GM23338 (cell line): ENCODE data around the gene NAPSA. TPM values are rescaled to one million over a fixed set of nuclear protein-coding genes. Genes with fewer than 3 reads are reported as not detected.

Experiments
- ATAC-seq: fragments of 200-7000 bp; cut with Tn5 transposase; 3 replicates; pipeline ENCODE4 v1.9.1; 2020
- DNase-seq: peaks from one replicate; pipeline ENCODE4 v3.0.0-alpha.2; 2015; ENCODE audit warnings: low spot score
- H2AFZ ChIP-seq: fragments of 200-600 bp; sonication (generic); 2 replicates; pipeline ENCODE4 v1.8.0; 2016; ENCODE audit warnings: antibody characterized with exemption, mild to moderate bottlenecking, moderate library complexity
- H3F3A ChIP-seq: fragments of 200-600 bp; sonication (generic); replicated peaks from 2 replicates; pipeline ENCODE4 v1.8.0; 2017; ENCODE audit warnings: antibody characterized with exemption, mixed run types, low read depth
- H3K27ac ChIP-seq: fragments of 200-600 bp; sonication (generic); 2 replicates; pipeline ENCODE4 v1.6.1; 2016; ENCODE audit warnings: low read depth
- H3K27me3 ChIP-seq: fragments of 200-600 bp; sonication (generic); 2 replicates; pipeline ENCODE4 v1.8.0; 2016; ENCODE audit warnings: mild to moderate bottlenecking, mixed run types, moderate library complexity; ENCODE audit not compliant: insufficient read depth
- H3K36me3 ChIP-seq: fragments of 200-600 bp; sonication (generic); 2 replicates; pipeline ENCODE4 v1.8.0; 2016; ENCODE audit warnings: mild to moderate bottlenecking; ENCODE audit not compliant: insufficient read depth
- H3K4me1 ChIP-seq: fragments of 200-600 bp; sonication (generic); 2 replicates; pipeline ENCODE4 v1.8.0; 2016; ENCODE audit warnings: mild to moderate bottlenecking, moderate library complexity; ENCODE audit not compliant: insufficient read depth
- H3K4me2 ChIP-seq: fragments of 200-600 bp; sonication (generic); 2 replicates; pipeline ENCODE4 v1.7.1; 2017; ENCODE audit warnings: mixed run types
- H3K4me3 ChIP-seq: fragments of 200-600 bp; sonication (generic); 2 replicates; pipeline ENCODE4 v1.6.1; 2016; ENCODE audit warnings: mixed run types
- H3K79me2 ChIP-seq: fragments of 200-600 bp; sonication (generic); replicated peaks from 2 replicates; pipeline ENCODE4 v1.8.0; 2017; ENCODE audit warnings: mild to moderate bottlenecking; ENCODE audit not compliant: insufficient read depth
- H3K9me2 ChIP-seq: fragments of 200-600 bp; sonication (generic); 2 replicates; pipeline ENCODE4 v1.8.0; 2017; ENCODE audit not compliant: insufficient read depth
- H4K20me1 ChIP-seq: fragments of 200-600 bp; sonication (generic); replicated peaks from 2 replicates; pipeline ENCODE4 v1.8.0; 2017; ENCODE audit warnings: mild to moderate bottlenecking; ENCODE audit not compliant: insufficient read depth
- H3K27ac Mint-ChIP-seq: 2 replicates; pipeline ENCODE4 v1.8.0; 2020; ENCODE audit warnings: inconsistent platforms, mild to moderate bottlenecking, moderate library complexity, mixed read lengths
- H3K27me3 Mint-ChIP-seq: 3 replicates; pipeline ENCODE4 v1.8.0; 2022; ENCODE audit warnings: low read depth, mild to moderate bottlenecking, moderate library complexity, mixed read lengths, inconsistent platforms; ENCODE audit not compliant: insufficient read depth, poor library complexity
- H3K36me3 Mint-ChIP-seq: 3 replicates; pipeline ENCODE4 v1.8.0; 2021; ENCODE audit warnings: low read depth, mild to moderate bottlenecking, inconsistent platforms, moderate library complexity, mixed read lengths
- H3K4me1 Mint-ChIP-seq: 3 replicates; pipeline ENCODE4 v1.8.0; 2020; ENCODE audit warnings: mild to moderate bottlenecking, inconsistent platforms, mixed read lengths
- H3K4me3 Mint-ChIP-seq: 3 replicates; pipeline ENCODE4 v1.8.0; 2021; ENCODE audit warnings: moderate library complexity, mild to moderate bottlenecking, inconsistent platforms, mixed read lengths
- H3K9me3 Mint-ChIP-seq: 3 replicates; pipeline ENCODE4 v1.8.0; 2020; ENCODE audit warnings: moderate library complexity, mild to moderate bottlenecking, inconsistent platforms, mixed read lengths
- CTCF ChIP-seq, 2 experiments: fragments of 200-600 bp in 1 of 2; sonication (generic) in 1 of 2; conservative IDR thresholded peaks; 2 replicates each; pipeline versions ENCODE4 v1.5.1 to v1.6.1; 2016 to 2017; ENCODE audit warnings: antibody characterized with exemption in 2 of 2, low read depth in 2 of 2, mild to moderate bottlenecking in 2 of 2, moderate library complexity in 1 of 2
- EZH2 ChIP-seq: fragments of 200-600 bp; sonication (generic); IDR thresholded peaks from one replicate; pipeline ENCODE4 v1.8.0; 2017; ENCODE audit warnings: antibody characterized with exemption, mild to moderate bottlenecking, low read depth; ENCODE audit not compliant: unreplicated experiment
- EZH2phosphoT487 ChIP-seq: fragments of 200-600 bp; sonication (generic); IDR thresholded peaks from one replicate; pipeline ENCODE4 v1.8.1; 2018; ENCODE audit warnings: antibody characterized with exemption; ENCODE audit not compliant: unreplicated experiment
- JUNB ChIP-seq: IDR thresholded peaks from one replicate; pipeline ENCODE4 v1.6.1; 2016; ENCODE audit warnings: antibody characterized with exemption; ENCODE audit not compliant: unreplicated experiment
- NANOG ChIP-seq: IDR thresholded peaks from 2 replicates; pipeline ENCODE4 v1.6.1; 2016; ENCODE audit warnings: antibody characterized with exemption, borderline replicate concordance
- POLR2AphosphoS5 ChIP-seq: IDR thresholded peaks from 2 replicates; pipeline ENCODE4 v1.6.1; 2016; ENCODE audit warnings: antibody characterized with exemption, low read depth
- REST ChIP-seq: IDR thresholded peaks from one replicate; pipeline ENCODE4 v1.6.1; 2018; ENCODE audit warnings: antibody characterized with exemption; ENCODE audit not compliant: unreplicated experiment
- STAT1 ChIP-seq: IDR thresholded peaks from one replicate; pipeline ENCODE4 v1.6.1; 2016; ENCODE audit warnings: antibody characterized with exemption; ENCODE audit not compliant: unreplicated experiment
- ZNF114 ChIP-seq: fragments of 250-450 bp; sonication (Bioruptor Pico); IDR thresholded peaks from 2 replicates; pipeline ENCODE4 v1.5.0; 2020; ENCODE audit warnings: mild to moderate bottlenecking, moderate library complexity
- ZNF331 ChIP-seq: fragments of 250-450 bp; sonication (Bioruptor Pico); IDR thresholded peaks from 2 replicates; pipeline ENCODE4 v1.5.0; 2020; ENCODE audit warnings: low read depth, mild to moderate bottlenecking, moderate library complexity
- ZNF462 ChIP-seq: fragments of 250-450 bp; sonication (Bioruptor Pico); IDR thresholded peaks from 2 replicates; pipeline ENCODE4 v1.5.0; 2020; ENCODE audit warnings: mild to moderate bottlenecking, moderate library complexity
- polyA plus RNA-seq: library from polyadenylated mRNA; unstranded; fragments of >200 nt; fragmentation: Nextera tagmentation; extraction: Ambion mirVana; gene quantifications from 2 replicates; pipeline ENCODE4 v1.2.1, GENCODE V29; 2016
- total RNA-seq: library from RNA; depleted of rRNA; stranded (reverse); fragments of >200 nt; shearing (Covaris generic); gene quantifications from 2 replicates; pipeline ENCODE4 v1.2.3, GENCODE V29; 2014

NAPSA gene
- total and polyA plus RNA-seq, 2 experiments from 2014 or later, result 0.14 to 0.99 TPM

- TF ChIP-seq CTCF (conservative IDR thresholded peaks at IDR 0.05; ENCODE audit: low read depth in 2 of 2), result no peak
Observed at GRCh38 chr19:50377517-50377916, 12.1 kb upstream of the NAPSA start (continued).

GRCh38 chr19:50377051-50377461 is 11.6 kb upstream of the NAPSA start:
- no peaks in the 10 kb centered on the region for H3K79me2 ChIP-seq
- peaks cover 2% of the 10 kb centered on the region; the same call in 1 of the 3 replicates for H3K9me3 Mint-ChIP-seq
- no peak overlapping the region for H2AFZ ChIP-seq
- H3K36me3 ChIP-seq, result peaks cover 9% of the 10 kb centered on the region; the same call in 1 of the 2 replicates
- H3K4me1 Mint-ChIP-seq, result peaks cover 2% of the 10 kb centered on the region; the same call in 1 of the 3 replicates
- H3K27ac ChIP-seq, result no peak overlapping the region
- DNase-seq (peak; percentile 94), ATAC-seq (peak; percentile 75)
- H3K4me3 Mint-ChIP-seq, result peak overlapping the region; percentile 99
- peak overlapping the region; percentile 71; the same call in 1 of the 2 replicates for H3K27ac Mint-ChIP-seq
- H3K4me3 ChIP-seq, result peak overlapping the region; percentile 16; the same call in 1 of the 2 replicates
- H3F3A ChIP-seq, result 0 out of 2 replicates have a peak, but pooled peaks cover 9% of the 10 kb centered on the region
- no peak overlapping the region for H3K4me2 ChIP-seq
- no peaks in the 10 kb centered on the region for H3K9me2 ChIP-seq
- H3K4me1 ChIP-seq, result 0 out of 2 replicates have a peak, but pooled peaks cover 3% of the 10 kb centered on the region
- peaks cover 16% of the 10 kb centered on the region for H3K27me3 Mint-ChIP-seq
- H4K20me1 ChIP-seq, result peaks cover 4% of the 10 kb centered on the region
- H3K36me3 Mint-ChIP-seq, result peaks cover 37% of the 10 kb centered on the region
- no peaks in the 10 kb centered on the region for H3K27me3 ChIP-seq
- TF ChIP-seq JUNB (no peak), CTCF (conservative IDR thresholded peaks at IDR 0.05; ENCODE audit: low read depth in 2 of 2) (no peak), ZNF114 (CRISPR knock-in tag) (no peak), EZH2phosphoT487 (no peak), POLR2AphosphoS5 (no peak), ZNF331 (no peak), ZNF462 (CRISPR knock-in tag) (no peak), NANOG (no peak), EZH2 (no peak), STAT1 (no peak), REST (no peak)
